Hepatocyte (in vitro differentiated cells): Measurements from ENCODE around the gene IPO11. TPM values are rescaled to one million over a fixed set of nuclear protein-coding genes. Genes with fewer than 3 reads are reported as not detected.

Experiments
- DNase-seq: peaks from one replicate; pipeline ENCODE4 v3.0.0-alpha.2; 2016; ENCODE audit warnings: low spot score
- H2AFZ ChIP-seq: fragments of 200-600 bp; sonication (generic); 2 replicates; pipeline ENCODE4 v1.6.0; 2016; ENCODE audit warnings: antibody characterized with exemption, mild to moderate bottlenecking
- H3K27ac ChIP-seq: fragments of 200-600 bp; sonication (generic); 2 replicates; pipeline ENCODE4 v1.5.1; 2016; ENCODE audit warnings: mild to moderate bottlenecking
- H3K27me3 ChIP-seq: fragments of 200-600 bp; sonication (generic); 2 replicates; pipeline ENCODE4 v1.6.1; 2016
- H3K36me3 ChIP-seq: fragments of 200-600 bp; sonication (generic); replicated peaks from 2 replicates; pipeline ENCODE4 v1.5.1; 2016; ENCODE audit warnings: low read depth; ENCODE audit not compliant: insufficient read depth
- H3K4me1 ChIP-seq: fragments of 200-600 bp; sonication (generic); 2 replicates; pipeline ENCODE4 v1.5.1; 2016; ENCODE audit warnings: mild to moderate bottlenecking, moderate library complexity; ENCODE audit not compliant: insufficient read depth
- H3K4me2 ChIP-seq: fragments of 200-600 bp; sonication (generic); 2 replicates; pipeline ENCODE4 v1.6.0; 2016
- H3K4me3 ChIP-seq: fragments of 200-600 bp; sonication (generic); 2 replicates; pipeline ENCODE4 v1.5.1; 2016; ENCODE audit warnings: mild to moderate bottlenecking
- H3K79me2 ChIP-seq: fragments of 200-600 bp; sonication (generic); 2 replicates; pipeline ENCODE4 v1.6.0; 2017; ENCODE audit warnings: mild to moderate bottlenecking
- H3K9me2 ChIP-seq: fragments of 200-600 bp; sonication (generic); replicated peaks from 2 replicates; pipeline ENCODE4 v1.6.0; 2017; ENCODE audit warnings: mild to moderate bottlenecking; ENCODE audit not compliant: insufficient read depth
- H3K9me3 ChIP-seq: fragments of 200-600 bp; sonication (generic); 2 replicates; pipeline ENCODE4 v1.5.1; 2016; ENCODE audit warnings: low read depth, mild to moderate bottlenecking
- H4K20me1 ChIP-seq: fragments of 200-600 bp; sonication (generic); 2 replicates; pipeline ENCODE4 v1.6.0; 2016; ENCODE audit warnings: mild to moderate bottlenecking; ENCODE audit not compliant: insufficient read depth, poor library complexity, severe bottlenecking
- CTCF ChIP-seq: fragments of 200-600 bp; sonication (generic); IDR thresholded peaks from 2 replicates; pipeline ENCODE4 v1.5.1; 2016; ENCODE audit warnings: antibody characterized with exemption, mild to moderate bottlenecking; ENCODE audit not compliant: poor library complexity
- EZH2 ChIP-seq: fragments of 200-600 bp; sonication (generic); IDR thresholded peaks from 2 replicates; pipeline ENCODE4 v1.6.1; 2016; ENCODE audit warnings: antibody characterized with exemption, mild to moderate bottlenecking, borderline replicate concordance
- EZH2phosphoT487 ChIP-seq: fragments of 200-600 bp; sonication (generic); IDR thresholded peaks from one replicate; pipeline ENCODE4 v1.6.1; 2018; ENCODE audit warnings: antibody characterized with exemption, mild to moderate bottlenecking, low read depth, moderate library complexity; ENCODE audit not compliant: unreplicated experiment, severe bottlenecking
- WGBS: methylation state at CpG from one replicate; pipeline ENCODE4 v1.1.6; 2016; ENCODE audit warnings: low lambda C conversion rate; ENCODE audit errors: missing lambda C conversion rate; 5-methylcytosine and 5-hydroxymethylcytosine counted together
- polyA plus RNA-seq: library from polyadenylated mRNA; unstranded; fragments of >200 nt; fragmentation: Nextera tagmentation; extraction: Ambion mirVana; gene quantifications from 2 replicates; pipeline ENCODE4 v1.2.1, GENCODE V29; 2016
- total RNA-seq: library from RNA; depleted of rRNA; stranded (reverse); fragments of >200 nt; gene quantifications from 2 replicates; pipeline ENCODE4 v1.2.3, GENCODE V29; 2014

Gene IPO11
- total and polyA plus RNA-seq, 2 experiments from 2014 or later: 10.3 to 24.2 TPM

- no peak for DNase-seq
- H3K27ac ChIP-seq: no peak overlapping the region
- no peaks in the 10 kb centered on the region for H3K36me3 ChIP-seq
- no peak overlapping the region for H3K4me3 ChIP-seq
- no peaks in the 10 kb centered on the region for H3K79me2 ChIP-seq
- no peaks in the 10 kb centered on the region for H3K4me1 ChIP-seq
- WGBS: 95% methylated on average over 5 of the region's 5 CpGs
- H3K9me3 ChIP-seq: no peaks in the 10 kb centered on the region
- no peak for TF ChIP-seq EZH2phosphoT487
- TF ChIP-seq EZH2: no peak
- TF ChIP-seq CTCF: no peak
- no peak overlapping the region for H3K4me2 ChIP-seq
- no peaks in the 10 kb centered on the region for H4K20me1 ChIP-seq
- no peaks in the 10 kb centered on the region for H3K27me3 ChIP-seq
- H2AFZ ChIP-seq: no peak overlapping the region
- H3K9me2 ChIP-seq: no peaks in the 10 kb centered on the region
Observed at GRCh38 chr5:62395210-62395950, 17.2 kb upstream of the IPO11 start.

- H3K27ac ChIP-seq: peak within 1 kb of the TSS; percentile 92
Observed at GRCh38 chr5:62403411-62404250, 8.9 kb upstream of the IPO11 start, which contains the start of gene DIMT1. TSS of gene DIMT1 (minus strand) at chr5:62403905. CDS start at chr5:62403772, 133 bp downstream.

GRCh38 chr5:62413711-62414110 lies 1.1 kb downstream of the IPO11 start:
- DNase-seq: no peak
- H3K27me3 ChIP-seq: no peaks in the 10 kb centered on the region
- no peaks in the 10 kb centered on the region for H4K20me1 ChIP-seq
- no peaks in the 10 kb centered on the region for H3K4me1 ChIP-seq
- H3K9me3 ChIP-seq: no peaks in the 10 kb centered on the region
- H3K79me2 ChIP-seq: peaks cover 55% of the 10 kb centered on the region
- H2AFZ ChIP-seq: no peak overlapping the region
- H3K4me2 ChIP-seq: peak overlapping the region; percentile 89
- no peak overlapping the region for H3K4me3 ChIP-seq
- H3K36me3 ChIP-seq: no peaks in the 10 kb centered on the region
- 74% methylated on average over 3 of the region's 3 CpGs for WGBS
- H3K27ac ChIP-seq: no peak overlapping the region
- TF ChIP-seq EZH2 (no peak), CTCF (no peak), EZH2phosphoT487 (no peak)
- no peaks in the 10 kb centered on the region for H3K9me2 ChIP-seq

More at GRCh38 chr5:62403411-62404250, 8.9 kb upstream of the IPO11 start, which contains the start of gene DIMT1:
- H3K9me2 ChIP-seq: no peaks in the 10 kb centered on the region
- WGBS: under 1% methylated on average over 61 of the region's 66 CpGs
- peak; percentile 99 for DNase-seq
- H3K27me3 ChIP-seq: no peaks in the 10 kb centered on the region
- H3K4me1 ChIP-seq: peaks cover 3% of the 10 kb centered on the region
- no peaks in the 10 kb centered on the region for H4K20me1 ChIP-seq
- TF ChIP-seq EZH2phosphoT487: no peak
- no peak for TF ChIP-seq CTCF
- TF ChIP-seq EZH2: no peak
- H2AFZ ChIP-seq: peak within 1 kb of the TSS; percentile 91
- H3K4me3 ChIP-seq: peak within 1 kb of the TSS; percentile 64
- H3K4me2 ChIP-seq: peak within 1 kb of the TSS; percentile 82
- no peaks in the 10 kb centered on the region for H3K36me3 ChIP-seq
- peaks cover 14% of the 10 kb centered on the region for H3K79me2 ChIP-seq
- no peaks in the 10 kb centered on the region for H3K9me3 ChIP-seq
